A549 (cell line): ENCODE measurements around the gene CDC42EP4. TPM values are rescaled to one million over a fixed set of nuclear protein-coding genes. Genes with fewer than 3 reads are reported as not detected.

ENCODE experiments used
- ATAC-seq, 2 experiments: fragments of 200-7000 bp in 1 of 2; fragments of >200 bp in 1 of 2; cut with Nextera tagmentation in 1 of 2; cut with Tn5 transposase in 1 of 2; 3 replicates each; pipeline versions ENCODE4 v1.8.0 to v1.9.1; 2018 to 2020; ENCODE audit warnings: mild to moderate bottlenecking in 1 of 2, moderate library complexity in 1 of 2
- CTCF ChIA-PET: fragments of 300-600 bp; sonication (Branson Sonifier 250); formaldehyde crosslinking; extraction: SDS; loops from one replicate; lab custom pipeline; 2021; ENCODE audit warnings: antibody characterized with exemption, inconsistent platforms; lab: Yijun Ruan, JAX
- POLR2A ChIA-PET: fragments of 350-600 bp; formaldehyde crosslinking; extraction: SDS; loops from one replicate; lab custom pipeline; 2021; ENCODE audit warnings: antibody characterized with exemption, inconsistent platforms; lab: Yijun Ruan, JAX
- DNase-seq, 2 experiments: peaks; one replicate each; pipeline versions ENCODE4 v3.0.0 to v3.0.0-alpha.2; 2011 to 2016; ENCODE audit warnings: low read depth in 1 of 2, low spot score in 1 of 2
- FAIRE-seq: peaks from 2 replicates; lab custom pipeline; 2011; peaks lifted over from hg19 to GRCh38; lab: Jason Lieb, UNC
- H3K27ac ChIP-seq, 2 experiments: fragments of >200 bp; sonication (Bioruptor Twin); formaldehyde crosslinking; 3 replicates each; pipeline ENCODE4 v1.5.1; 2016 to 2017
- H3K4me1 ChIP-seq: fragments of >200 bp; sonication (Bioruptor Twin); formaldehyde crosslinking; 3 replicates; pipeline ENCODE4 v1.6.1; 2016
- H3K4me2 ChIP-seq: fragments of >200 bp; sonication (Bioruptor Twin); formaldehyde crosslinking; 3 replicates; pipeline ENCODE4 v1.6.1; 2016
- H3K4me3 ChIP-seq: fragments of >200 bp; sonication (Bioruptor Twin); formaldehyde crosslinking; 3 replicates; pipeline ENCODE4 v1.5.1; 2016
- H3K9me3 ChIP-seq: fragments of >200 bp; sonication (Bioruptor Twin); formaldehyde crosslinking; 3 replicates; pipeline ENCODE4 v1.6.1; 2016
- BHLHE40 ChIP-seq: IDR thresholded peaks from 2 replicates; pipeline ENCODE4 v1.6.1; 2012; ENCODE audit warnings: low read depth, low read length, inconsistent platforms
- CBX2 ChIP-seq: fragments of 200-600 bp; sonication (generic); IDR thresholded peaks from 2 replicates; pipeline ENCODE4 v1.6.1; 2016; ENCODE audit warnings: low read depth, mild to moderate bottlenecking, borderline replicate concordance
- CEBPB ChIP-seq, 2 experiments: fragments of >200 bp in 1 of 2; sonication (Bioruptor Twin) in 1 of 2; formaldehyde crosslinking in 1 of 2; IDR thresholded peaks; 2 replicates each; pipeline ENCODE4 v1.6.1; 2012 to 2016
- CHD2 ChIP-seq: fragments of 150-350 bp; IDR thresholded peaks from 2 replicates; pipeline ENCODE4 v1.6.1; 2014; ENCODE audit warnings: low read length; ENCODE audit not compliant: partially characterized antibody
- CHD4 ChIP-seq: fragments of 200-600 bp; sonication (generic); IDR thresholded peaks from 2 replicates; pipeline ENCODE4 v1.6.1; 2016; ENCODE audit warnings: antibody characterized with exemption, mild to moderate bottlenecking, borderline replicate concordance
- EHMT2 ChIP-seq: fragments of 200-600 bp; sonication (generic); IDR thresholded peaks from 2 replicates; pipeline ENCODE4 v1.6.1; 2016; ENCODE audit warnings: antibody characterized with exemption, low read depth, mild to moderate bottlenecking, moderate library complexity
- ESRRA ChIP-seq: fragments of 150-350 bp; IDR thresholded peaks from 2 replicates; pipeline ENCODE4 v1.6.1; 2014; ENCODE audit warnings: mild to moderate bottlenecking, low read length, borderline replicate concordance
- FOXS1 ChIP-seq: fragments of 250-450 bp; sonication (Bioruptor Pico); IDR thresholded peaks from 2 replicates; pipeline ENCODE4 v1.5.0; 2020; ENCODE audit warnings: mild to moderate bottlenecking, moderate library complexity
- HDAC2 ChIP-seq: fragments of 200-600 bp; sonication (generic); IDR thresholded peaks from 2 replicates; pipeline ENCODE4 v1.6.1; 2016
- HEYL ChIP-seq: fragments of 250-450 bp; sonication (Bioruptor Pico); IDR thresholded peaks from 2 replicates; pipeline ENCODE4 v1.8.0; 2021; ENCODE audit warnings: mild to moderate bottlenecking, moderate library complexity
- HOXB5 ChIP-seq: fragments of 250-450 bp; sonication (Bioruptor Pico); IDR thresholded peaks from 2 replicates; pipeline ENCODE4 v1.5.0; 2020; ENCODE audit warnings: mild to moderate bottlenecking, moderate library complexity
- KDM1A ChIP-seq: fragments of 200-600 bp; sonication (generic); IDR thresholded peaks from 2 replicates; pipeline ENCODE4 v1.6.1; 2016; ENCODE audit warnings: low read depth, mild to moderate bottlenecking
- KDM5A ChIP-seq: fragments of 200-600 bp; sonication (generic); IDR thresholded peaks from 2 replicates; pipeline ENCODE4 v1.6.1; 2016; ENCODE audit warnings: antibody characterized with exemption, mild to moderate bottlenecking
- MAX ChIP-seq: IDR thresholded peaks from 2 replicates; pipeline ENCODE4 v1.6.1; 2012
- NFE2L2 ChIP-seq: fragments of 150-350 bp; conservative IDR thresholded peaks from 2 replicates; pipeline ENCODE4 v1.6.1; 2014; ENCODE audit warnings: low read length
- POLR2AphosphoS2 ChIP-seq: conservative IDR thresholded peaks from 2 replicates; pipeline ENCODE4 v1.6.1; 2012; ENCODE audit warnings: low read length, improper control_type of control experiment, inconsistent platforms
- RAD21 ChIP-seq, 2 experiments: fragments of >200 bp in 1 of 2; sonication (Bioruptor Twin) in 1 of 2; formaldehyde crosslinking in 1 of 2; IDR thresholded peaks in 1 of 2; conservative IDR thresholded peaks in 1 of 2; 2 replicates in 1 of 2; 3 replicates in 1 of 2; pipeline ENCODE4 v1.6.1; 2012 to 2018; ENCODE audit warnings: inconsistent platforms in 1 of 2
- REST ChIP-seq: fragments of 200-600 bp; sonication (generic); IDR thresholded peaks from 2 replicates; pipeline ENCODE4 v1.6.1; 2016; ENCODE audit warnings: antibody characterized with exemption, mild to moderate bottlenecking, moderate library complexity
- RFX5 ChIP-seq: fragments of 450-650 bp; IDR thresholded peaks from 2 replicates; pipeline ENCODE4 v1.7.1; 2014; ENCODE audit warnings: antibody characterized with exemption, mild to moderate bottlenecking, moderate library complexity
- TP53 ChIP-seq: fragments of 250-450 bp; sonication (Bioruptor Pico); IDR thresholded peaks from 2 replicates; pipeline ENCODE4 v1.5.0; 2021; ENCODE audit warnings: mild to moderate bottlenecking, moderate library complexity
- ZC3H11A ChIP-seq: fragments of 450-650 bp; IDR thresholded peaks from 2 replicates; pipeline ENCODE4 v1.6.1; 2014; ENCODE audit warnings: antibody characterized with exemption, mild to moderate bottlenecking
- ZFP36 ChIP-seq: fragments of 450-650 bp; IDR thresholded peaks from 2 replicates; pipeline ENCODE4 v1.6.1; 2014; ENCODE audit warnings: borderline replicate concordance; ENCODE audit not compliant: partially characterized antibody
- ZSCAN20 ChIP-seq: fragments of 250-450 bp; sonication (Bioruptor Pico); IDR thresholded peaks from 2 replicates; pipeline ENCODE4 v1.8.0; 2022; ENCODE audit warnings: mild to moderate bottlenecking, moderate library complexity
- WGBS: methylation state at CpG from one replicate; pipeline ENCODE4 v1.1.6; 2017; ENCODE audit errors: missing lambda C conversion rate; 5-methylcytosine and 5-hydroxymethylcytosine counted together
- polyA plus RNA-seq, 4 experiments: library from polyadenylated mRNA; depleted of rRNA in 3 of 4; stranded (reverse); fragments of >200 nt; fragmentation: RNase III in 1 of 4; extraction: RNeasy Plus Mini Kit Qiagen cat#74134 plus additional on column Dnase treatment in 1 of 4; gene quantifications; 2 replicates in 3 of 4; 3 replicates in 1 of 4; pipeline ENCODE4 v1.2.3, GENCODE V29; 2011 to 2017
- TF ChIP-seq, protein P1 (sequence below): IDR thresholded peaks from 2 replicates; pipeline ENCODE4 v1.6.1; 2012; ENCODE audit warnings: low read depth, borderline replicate concordance
- TF ChIP-seq, protein P2 (sequence below): fragments of >200 bp; sonication (Bioruptor Twin); formaldehyde crosslinking; IDR thresholded peaks from 3 replicates; pipeline ENCODE4 v1.5.1; 2016
- TF ChIP-seq, protein P3 (sequence below): fragments of 450-650 bp; IDR thresholded peaks from 2 replicates; pipeline ENCODE4 v1.6.1; 2014; ENCODE audit warnings: antibody characterized with exemption

The CDC42EP4 gene
- polyA plus RNA-seq, 2 of the 4 experiments (the other 2 are of a cell fraction) = 33.8 to 65.7 TPM

DNA sequence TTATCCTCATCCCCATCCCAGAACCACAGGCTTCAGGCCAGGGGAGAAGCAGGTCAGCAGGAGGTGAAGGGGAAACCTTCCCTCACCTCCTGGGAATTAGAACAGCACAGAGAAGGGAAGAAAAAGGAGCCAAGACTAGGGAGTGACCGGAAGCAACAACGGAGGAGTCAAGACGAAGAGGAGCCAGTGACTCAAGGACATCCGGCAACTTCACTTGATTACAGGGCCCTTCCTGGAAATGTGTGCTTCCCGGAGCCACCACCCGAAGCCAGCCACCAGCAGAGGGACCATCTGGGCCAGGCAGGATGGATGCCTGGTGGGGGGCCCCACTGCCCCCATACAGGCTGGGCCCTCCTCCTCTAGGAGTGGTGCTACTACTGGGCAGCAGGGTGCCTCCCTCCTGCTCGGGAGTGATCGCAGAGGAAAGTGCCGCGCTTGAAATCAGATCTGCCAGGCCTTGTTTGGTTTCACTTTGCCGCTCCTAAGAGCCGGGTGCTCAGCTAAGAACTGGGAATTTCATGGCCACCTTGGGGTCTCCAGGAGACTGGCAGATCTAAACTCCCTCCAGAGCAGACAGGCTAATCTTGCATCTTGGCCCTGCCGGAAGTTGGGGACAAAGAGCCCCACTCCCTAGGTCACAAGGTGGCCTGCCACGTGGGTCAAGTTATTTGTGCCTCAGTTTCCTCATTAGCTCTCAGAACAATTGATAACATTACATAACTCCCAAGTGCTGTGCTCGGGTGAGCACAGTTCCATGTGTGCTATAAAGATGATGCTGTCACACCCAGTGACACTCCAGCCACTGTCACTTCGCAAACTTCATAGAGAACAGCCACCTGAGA, 6.6 kb downstream of the CDC42EP4 start (continued):
- TF ChIP-seq, protein P1, sequence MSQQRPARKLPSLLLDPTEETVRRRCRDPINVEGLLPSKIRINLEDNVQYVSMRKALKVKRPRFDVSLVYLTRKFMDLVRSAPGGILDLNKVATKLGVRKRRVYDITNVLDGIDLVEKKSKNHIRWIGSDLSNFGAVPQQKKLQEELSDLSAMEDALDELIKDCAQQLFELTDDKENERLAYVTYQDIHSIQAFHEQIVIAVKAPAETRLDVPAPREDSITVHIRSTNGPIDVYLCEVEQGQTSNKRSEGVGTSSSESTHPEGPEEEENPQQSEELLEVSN = peak; percentile 53; the same call in 1 of the 2 replicates
- TF ChIP-seq CHD2 (no peak), CBX2 (no peak), ZFP36 (no peak), ESRRA (no peak), CEBPB (IDR thresholded peaks at IDR 0.05) (no peak; a peak in 1 of 4 replicates), TP53 (CRISPR knock-in tag) (no peak), HEYL (CRISPR knock-in tag) (no peak), MAX (peak; percentile 67)
- TF ChIP-seq, protein P2, sequence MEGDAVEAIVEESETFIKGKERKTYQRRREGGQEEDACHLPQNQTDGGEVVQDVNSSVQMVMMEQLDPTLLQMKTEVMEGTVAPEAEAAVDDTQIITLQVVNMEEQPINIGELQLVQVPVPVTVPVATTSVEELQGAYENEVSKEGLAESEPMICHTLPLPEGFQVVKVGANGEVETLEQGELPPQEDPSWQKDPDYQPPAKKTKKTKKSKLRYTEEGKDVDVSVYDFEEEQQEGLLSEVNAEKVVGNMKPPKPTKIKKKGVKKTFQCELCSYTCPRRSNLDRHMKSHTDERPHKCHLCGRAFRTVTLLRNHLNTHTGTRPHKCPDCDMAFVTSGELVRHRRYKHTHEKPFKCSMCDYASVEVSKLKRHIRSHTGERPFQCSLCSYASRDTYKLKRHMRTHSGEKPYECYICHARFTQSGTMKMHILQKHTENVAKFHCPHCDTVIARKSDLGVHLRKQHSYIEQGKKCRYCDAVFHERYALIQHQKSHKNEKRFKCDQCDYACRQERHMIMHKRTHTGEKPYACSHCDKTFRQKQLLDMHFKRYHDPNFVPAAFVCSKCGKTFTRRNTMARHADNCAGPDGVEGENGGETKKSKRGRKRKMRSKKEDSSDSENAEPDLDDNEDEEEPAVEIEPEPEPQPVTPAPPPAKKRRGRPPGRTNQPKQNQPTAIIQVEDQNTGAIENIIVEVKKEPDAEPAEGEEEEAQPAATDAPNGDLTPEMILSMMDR = peak; percentile 24; the same call in 2 of the 3 replicates
- TF ChIP-seq, protein P3, sequence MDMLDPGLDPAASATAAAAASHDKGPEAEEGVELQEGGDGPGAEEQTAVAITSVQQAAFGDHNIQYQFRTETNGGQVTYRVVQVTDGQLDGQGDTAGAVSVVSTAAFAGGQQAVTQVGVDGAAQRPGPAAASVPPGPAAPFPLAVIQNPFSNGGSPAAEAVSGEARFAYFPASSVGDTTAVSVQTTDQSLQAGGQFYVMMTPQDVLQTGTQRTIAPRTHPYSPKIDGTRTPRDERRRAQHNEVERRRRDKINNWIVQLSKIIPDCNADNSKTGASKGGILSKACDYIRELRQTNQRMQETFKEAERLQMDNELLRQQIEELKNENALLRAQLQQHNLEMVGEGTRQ = no peak

DNA sequence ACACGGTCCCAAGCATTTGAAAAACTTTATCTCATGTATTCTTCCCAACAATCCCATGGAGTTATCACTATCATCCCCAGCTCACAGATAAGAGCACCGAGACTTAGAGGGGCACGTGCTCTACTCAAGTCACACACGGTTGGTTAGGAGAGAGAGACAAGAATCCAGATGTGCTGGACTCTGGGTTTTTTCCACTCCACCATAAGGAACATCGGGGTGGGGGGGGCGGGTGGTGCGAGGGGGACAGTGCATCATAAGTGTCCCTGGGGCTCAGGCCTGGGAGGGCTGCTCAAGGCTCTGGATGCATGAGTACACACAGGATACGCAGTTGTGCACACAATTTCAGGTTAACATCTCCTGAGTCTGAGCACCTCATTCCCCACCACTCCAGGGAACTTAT, 7.4 kb downstream of the CDC42EP4 start:
- no peak for FAIRE-seq
- CTCF ChIA-PET = interaction anchor here (2.6 to 29.0 kb wide), 6 partner anchors 10 to 64 kb away, joined by 8 to 385 read pairs (median 74); no protein-coding TSS in a partner anchor
- no peaks in the 10 kb centered on the region for H3K9me3 ChIP-seq
- peak overlapping the region; percentile 33; the same call in 1 of the 3 replicates for H3K4me3 ChIP-seq
- peak in 1 of 2 experiments; percentile 1; a peak in 3 of 6 replicates for ATAC-seq
- 52% methylated on average over 8 of the region's 8 CpGs for WGBS
- TF ChIP-seq EHMT2 (no peak), CHD4 (no peak), KDM1A (no peak), RFX5 (no peak), CEBPB (IDR thresholded peaks at IDR 0.05) (no peak), HDAC2 (no peak), ZC3H11A (no peak), POLR2AphosphoS2 (no peak), ZSCAN20 (CRISPR knock-in tag) (no peak), REST (no peak), BHLHE40 (no peak), NFE2L2 (no peak), HOXB5 (no peak), KDM5A (no peak), RAD21 (conservative IDR thresholded peaks at IDR 0.05 in 1 of 2, IDR thresholded peaks at IDR 0.05 in 1 of 2) (no peak), FOXS1 (CRISPR knock-in tag) (no peak)
- H3K27ac ChIP-seq = peak overlapping the region; percentile 95 to 96
- no peak for DNase-seq
- POLR2A ChIA-PET = no interaction called here
- H3K4me2 ChIP-seq = peak overlapping the region; percentile 91
- H3K4me1 ChIP-seq = peaks cover 86% of the 10 kb centered on the region
